GM19455 (cell line): Measurements from ENCODE around the gene LRRC36.

Experiments used
- ATAC-seq: cut with Tn5 transposase; IDR thresholded peaks from one replicate; pipeline ENCODE4 v1.9.1; 2021; ENCODE audit not compliant: unreplicated experiment

LRRC36 gene

DNA sequence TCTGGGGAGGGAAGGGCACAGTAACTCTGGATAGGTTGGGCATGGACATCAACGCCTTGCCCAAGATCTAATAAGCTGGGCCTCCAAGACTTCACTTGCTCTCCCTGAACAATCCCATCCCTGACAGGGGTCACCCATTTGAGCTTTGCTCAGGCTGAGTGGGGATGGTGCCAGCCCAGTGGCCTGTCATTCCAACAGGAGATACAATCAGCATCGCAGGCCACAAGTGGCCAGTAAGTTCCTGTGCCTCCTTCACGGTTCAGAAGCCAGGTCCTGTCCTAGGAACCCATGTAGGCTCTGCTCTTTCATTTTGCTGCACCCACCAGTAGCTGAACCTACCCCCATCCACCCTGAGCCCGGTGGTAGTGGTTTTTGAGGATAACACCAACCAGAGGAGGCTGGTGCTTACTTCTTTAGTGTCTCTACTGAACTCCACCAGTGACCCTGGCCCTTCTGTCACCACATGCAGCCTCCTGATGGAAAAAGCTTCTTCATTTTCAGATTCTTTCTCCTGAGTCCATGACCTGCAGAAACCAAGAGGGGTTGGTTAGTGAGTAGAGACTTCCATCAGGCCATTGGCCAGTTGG lies 32.4 kb upstream of the LRRC36 start:
- no peak for ATAC-seq

DNA sequence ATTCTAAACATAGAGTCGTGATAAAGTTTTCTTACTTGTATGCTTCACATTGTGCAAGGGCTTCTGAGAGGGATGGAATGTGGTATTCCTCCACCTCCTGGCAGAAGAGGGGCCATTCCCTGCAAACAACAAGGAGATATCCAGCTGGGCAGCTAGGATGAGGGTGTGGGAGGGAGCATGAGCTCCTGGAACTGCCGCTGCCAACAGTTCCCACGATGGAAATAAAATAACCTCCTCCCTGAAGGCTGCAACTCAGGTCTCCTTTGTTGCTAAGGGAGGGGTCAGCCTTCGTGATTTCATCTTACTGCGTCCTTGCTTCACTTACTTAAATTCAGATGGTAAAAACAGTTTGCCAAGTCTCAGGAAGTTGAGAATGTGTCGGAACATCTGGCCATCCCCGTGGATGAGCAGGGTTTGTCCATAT lies 31.7 kb upstream of the LRRC36 start:
- ATAC-seq = no peak

GRCh38 chr16:67296420-67296819 lies 30.2 kb upstream of the LRRC36 start:
- ATAC-seq = no peak

DNA sequence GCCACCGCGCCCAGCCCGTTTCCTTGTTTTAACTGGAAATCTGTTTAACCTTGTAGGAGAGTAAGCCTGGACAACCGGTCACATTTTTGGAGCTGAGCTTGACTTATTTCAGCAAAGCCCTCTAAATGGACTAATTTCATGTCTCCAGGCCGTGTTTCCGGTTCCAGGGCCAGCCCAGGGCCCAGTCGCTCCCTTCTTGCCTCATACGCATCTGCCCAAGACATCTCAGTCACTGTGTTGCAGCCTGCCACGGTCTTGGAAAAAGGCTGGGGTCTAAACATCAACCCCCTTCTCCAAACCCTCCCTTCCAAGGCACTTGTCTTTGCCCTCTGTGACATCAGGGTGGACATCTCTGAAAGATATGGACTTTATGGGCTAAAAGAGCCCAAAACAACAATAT lies 28.3 kb upstream of the LRRC36 start:
- ATAC-seq = no peak

- no peak for ATAC-seq
Measured at GRCh38 chr16:67299269-67299668, 27.3 kb upstream of the LRRC36 start.

GRCh38 chr16:67301080-67301782 lies 25.4 kb upstream of the LRRC36 start:
- ATAC-seq = no peak

DNA sequence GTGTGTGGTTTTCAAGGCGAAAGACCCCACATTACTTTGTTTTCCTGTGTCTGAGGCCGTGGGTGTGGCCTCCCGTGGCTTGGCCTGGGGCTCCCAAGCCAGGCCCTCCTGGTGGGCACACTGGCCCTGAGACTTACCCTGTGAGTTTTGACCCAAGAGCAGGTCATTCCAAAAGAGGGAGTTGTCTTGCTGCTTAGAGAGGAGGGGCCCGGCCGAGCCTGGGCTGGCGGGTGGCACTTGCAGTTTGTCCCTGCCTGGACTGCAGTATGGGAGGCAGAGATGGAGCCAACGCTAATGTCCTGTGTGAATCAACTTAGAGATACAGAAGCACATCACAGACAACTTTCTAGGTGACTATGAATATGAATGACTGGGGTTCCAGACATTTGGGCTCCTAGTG lies 24.5 kb upstream of the LRRC36 start:
- no peak for ATAC-seq

- ATAC-seq = no peak
Measured at GRCh38 chr16:67302970-67303369, 23.6 kb upstream of the LRRC36 start.

- no peak for ATAC-seq
Measured at GRCh38 chr16:67304020-67304419, 22.6 kb upstream of the LRRC36 start.

DNA sequence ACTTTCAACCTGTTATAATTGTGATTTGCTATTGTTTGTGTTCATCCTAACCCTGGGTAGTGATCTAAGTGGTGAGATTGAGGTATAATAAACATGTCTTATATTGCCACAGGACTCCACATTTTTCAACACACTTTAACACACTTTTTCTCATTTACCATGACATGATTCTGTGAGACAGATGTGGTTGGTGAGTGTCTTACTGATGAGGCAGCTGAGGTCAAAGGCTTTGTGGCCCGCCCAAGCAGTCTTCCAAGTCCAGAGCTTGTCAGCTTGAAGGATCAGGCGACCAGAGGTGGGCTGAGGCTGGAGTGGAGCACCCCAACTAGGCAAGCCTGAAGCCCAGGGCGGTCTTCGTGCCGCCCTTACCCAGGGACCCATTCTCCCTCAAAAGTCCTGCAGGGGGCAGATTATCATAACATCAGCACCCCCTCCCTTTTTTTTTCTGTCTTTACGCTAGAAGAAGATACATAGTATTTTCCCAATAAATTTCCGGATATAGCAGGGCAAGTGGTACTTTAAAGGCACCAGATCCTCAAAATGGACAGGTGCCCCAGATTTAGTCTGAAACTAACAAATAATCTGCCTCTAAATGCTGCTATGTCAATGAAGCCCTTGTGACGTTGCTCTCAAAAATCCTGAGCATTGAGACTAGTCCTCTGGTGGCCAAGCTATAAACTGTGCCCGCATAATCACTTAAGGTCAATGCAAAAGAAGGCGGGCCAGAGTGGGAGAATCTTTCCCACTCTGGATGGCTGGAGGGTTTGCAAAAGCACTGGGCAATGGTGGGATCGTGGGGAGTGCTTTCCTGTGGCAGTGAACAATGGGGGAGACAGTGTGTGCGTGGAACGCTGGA lies 21.2 kb upstream of the LRRC36 start:
- ATAC-seq = no peak

GRCh38 chr16:67310561-67310960 lies 16.1 kb upstream of the LRRC36 start:
- no peak for ATAC-seq

- ATAC-seq = no peak
Measured at GRCh38 chr16:67311607-67312488, 14.8 kb upstream of the LRRC36 start.

- no peak for ATAC-seq
Measured at GRCh38 chr16:67312719-67313118, 13.9 kb upstream of the LRRC36 start.

DNA sequence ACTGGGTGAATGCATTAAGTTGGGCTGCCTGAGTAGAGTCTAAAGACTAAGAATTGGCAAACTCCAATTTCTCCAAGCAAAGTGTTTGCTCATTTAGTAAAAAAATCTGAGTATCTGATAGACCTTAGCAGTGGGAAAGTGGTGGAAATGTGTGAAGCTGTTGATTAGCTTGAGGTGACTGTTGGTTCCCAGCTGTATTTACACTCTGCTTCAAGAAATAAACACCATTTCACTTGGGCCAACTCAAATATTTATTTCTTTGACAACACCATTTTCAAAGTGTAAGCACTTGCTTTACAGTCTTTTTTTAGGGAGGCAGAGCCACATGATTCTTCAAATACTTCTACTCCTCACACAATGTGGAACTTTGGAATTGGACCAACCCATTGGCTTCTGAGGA lies 8.8 kb upstream of the LRRC36 start:
- no peak for ATAC-seq

- no peak for ATAC-seq
Measured at GRCh38 chr16:67326115-67326471, 522 bp upstream of the LRRC36 start.

GRCh38 chr16:67327743-67328142 lies 1.1 kb downstream of the LRRC36 start:
- ATAC-seq = no peak

- no peak for ATAC-seq
Measured at GRCh38 chr16:67329901-67330300, 3.3 kb downstream of the LRRC36 start.

DNA sequence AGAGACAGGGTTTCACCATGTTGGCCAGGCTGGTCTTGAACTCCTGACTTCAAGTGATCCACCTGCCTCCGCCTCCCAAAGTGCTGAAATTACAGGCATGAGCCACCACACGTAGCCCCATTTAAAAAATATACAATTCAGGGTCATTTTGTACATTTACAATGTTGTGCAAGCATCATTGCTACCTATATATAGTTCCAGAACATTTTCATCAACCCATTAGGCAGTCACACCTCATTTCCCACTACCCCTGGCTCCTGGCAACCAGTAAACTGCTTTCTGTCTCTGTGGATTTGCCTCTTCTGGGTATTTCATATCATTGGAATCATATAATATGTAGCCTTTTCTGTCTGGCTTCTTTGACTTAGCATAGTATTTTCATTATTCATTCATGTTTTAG lies 6.7 kb downstream of the LRRC36 start:
- ATAC-seq = no peak

DNA sequence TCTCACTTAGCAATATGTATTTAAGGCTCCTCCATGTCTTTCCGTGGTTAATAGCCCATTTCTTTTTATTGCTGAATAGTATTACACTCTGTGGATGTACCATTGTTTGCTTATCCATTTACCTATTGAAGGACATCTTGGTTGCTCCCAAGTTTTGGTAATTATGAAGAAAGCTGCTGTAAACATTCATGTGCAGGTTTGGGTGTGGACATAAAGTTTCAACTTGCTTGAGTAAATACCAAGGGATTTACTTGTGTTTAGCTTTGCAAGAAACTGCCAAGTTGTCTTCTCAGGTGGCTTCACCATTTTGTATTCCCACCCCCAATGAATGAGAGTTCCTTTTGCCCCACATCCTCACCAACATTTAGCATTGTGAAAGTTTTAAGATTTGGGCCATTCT lies 9.5 kb downstream of the LRRC36 start:
- ATAC-seq = no peak

DNA sequence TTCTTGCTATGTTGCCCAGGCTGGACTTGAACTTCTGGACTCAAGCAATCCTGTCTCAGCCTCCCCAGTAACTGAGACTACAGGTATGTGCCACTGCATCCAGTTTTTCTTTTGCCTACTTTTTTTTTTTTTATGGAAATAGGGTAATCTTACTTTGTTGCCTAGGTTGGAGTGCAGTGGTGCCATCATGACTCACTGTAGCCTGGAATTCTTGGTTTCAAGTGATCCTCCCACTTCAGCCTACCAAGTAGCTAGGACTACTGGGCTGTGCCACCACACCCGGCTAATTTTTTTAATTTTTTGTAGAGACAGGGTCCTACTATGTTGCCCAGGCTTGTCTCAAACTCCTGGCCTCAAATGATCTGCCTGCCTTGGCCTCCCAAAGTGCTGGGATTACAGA lies 10.0 kb downstream of the LRRC36 start:
- no peak for ATAC-seq

DNA sequence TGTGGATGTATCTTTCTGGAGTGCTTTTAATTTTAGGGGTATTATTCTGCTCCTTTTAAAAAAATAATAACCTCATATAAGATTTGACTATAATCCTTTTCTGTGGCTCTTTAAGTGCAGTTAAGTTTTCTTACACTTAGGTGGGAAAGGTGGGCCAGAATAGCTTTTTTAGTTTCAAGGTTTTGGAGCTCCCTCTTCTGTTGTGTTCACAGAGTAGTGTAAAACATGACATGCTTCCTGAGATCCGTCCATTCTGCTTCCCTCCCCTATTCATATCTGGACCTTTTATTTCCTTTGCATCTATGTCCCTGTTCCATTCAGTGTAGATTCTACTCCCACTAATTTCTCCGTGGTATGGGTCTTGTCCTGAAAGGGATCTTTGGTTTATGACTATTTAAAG lies 12.8 kb downstream of the LRRC36 start:
- no peak for ATAC-seq
